HEK293T (cell line): ENCODE results near the gene TOB2.
A peak's percentile ranks its signal among the peaks of the same experiment; 100 is the strongest.

ENCODE experiments used
- CTCF ChIA-PET: fragments of 350-600 bp; formaldehyde crosslinking; extraction: SDS; loops from one replicate; lab custom pipeline; 2021; ENCODE audit warnings: antibody characterized with exemption, inconsistent platforms; lab: Yijun Ruan, JAX
- POLR2A ChIA-PET: fragments of 350-600 bp; formaldehyde crosslinking; extraction: SDS; loops from one replicate; lab custom pipeline; 2020; ENCODE audit warnings: antibody characterized with exemption, inconsistent platforms; lab: Yijun Ruan, JAX
- DNase-seq: peaks from one replicate; pipeline ENCODE4 v3.0.0; 2012; ENCODE audit warnings: mixed read lengths; ENCODE audit errors: extremely low spot score
- ARNT ChIP-seq: fragments of 450-650 bp; IDR thresholded peaks from 2 replicates; pipeline ENCODE4 v1.6.1; 2017; ENCODE audit warnings: mild to moderate bottlenecking
- BHLHE40 ChIP-seq: fragments of 450-650 bp; IDR thresholded peaks from 2 replicates; pipeline ENCODE4 v1.6.1; 2016; ENCODE audit warnings: mild to moderate bottlenecking, moderate library complexity, borderline replicate concordance
- CTBP1 ChIP-seq: fragments of 450-650 bp; IDR thresholded peaks from 2 replicates; pipeline ENCODE4 v1.6.1; 2016; ENCODE audit warnings: borderline replicate concordance
- ELF4 ChIP-seq: fragments of 450-650 bp; IDR thresholded peaks from 2 replicates; pipeline ENCODE4 v1.6.1; 2017; ENCODE audit warnings: antibody characterized with exemption
- FOXA1 ChIP-seq: fragments of 450-650 bp; IDR thresholded peaks from 2 replicates; pipeline ENCODE4 v1.6.1; 2016; ENCODE audit warnings: mild to moderate bottlenecking
- FOXK2 ChIP-seq: fragments of 450-650 bp; IDR thresholded peaks from 2 replicates; pipeline ENCODE4 v1.6.1; 2016; ENCODE audit warnings: mild to moderate bottlenecking
- FOXM1 ChIP-seq: fragments of 450-650 bp; IDR thresholded peaks from 2 replicates; pipeline ENCODE4 v1.6.1; 2017; ENCODE audit warnings: mild to moderate bottlenecking, borderline replicate concordance
- HDGF ChIP-seq: fragments of 450-650 bp; IDR thresholded peaks from 2 replicates; pipeline ENCODE4 v1.6.1; 2017; ENCODE audit warnings: antibody characterized with exemption, borderline replicate concordance
- L3MBTL2 ChIP-seq: fragments of 450-650 bp; conservative IDR thresholded peaks from 2 replicates; pipeline ENCODE4 v1.6.1; 2016; ENCODE audit warnings: mild to moderate bottlenecking
- LEF1 ChIP-seq: fragments of 450-650 bp; IDR thresholded peaks from 2 replicates; pipeline ENCODE4 v1.6.1; 2017; ENCODE audit warnings: mild to moderate bottlenecking, borderline replicate concordance
- NFRKB ChIP-seq: fragments of 450-650 bp; IDR thresholded peaks from 2 replicates; pipeline ENCODE4 v1.6.1; 2016; ENCODE audit warnings: mild to moderate bottlenecking, moderate library complexity
- PKNOX1 ChIP-seq: fragments of 450-650 bp; IDR thresholded peaks from 2 replicates; pipeline ENCODE4 v1.6.1; 2016
- SP1 ChIP-seq: fragments of 450-650 bp; IDR thresholded peaks from 2 replicates; pipeline ENCODE4 v1.6.1; 2017
- SUZ12 ChIP-seq: fragments of 450-650 bp; IDR thresholded peaks from 2 replicates; pipeline ENCODE4 v1.6.1; 2016; ENCODE audit warnings: mild to moderate bottlenecking
- TARDBP ChIP-seq: fragments of 450-650 bp; IDR thresholded peaks from 2 replicates; pipeline ENCODE4 v1.6.1; 2016
- ZNF384 ChIP-seq: fragments of 450-650 bp; IDR thresholded peaks from 2 replicates; pipeline ENCODE4 v1.6.1; 2016

The TOB2 gene

GRCh38 chr22:41431656-41432055 lies 14.9 kb downstream of the TOB2 start:
- no peak for TF ChIP-seq BHLHE40
- no peak for TF ChIP-seq CTBP1
- no peak for TF ChIP-seq NFRKB
- TF ChIP-seq L3MBTL2, result no peak
- no peak for TF ChIP-seq SP1
- no peak for TF ChIP-seq FOXK2
- no peak for TF ChIP-seq HDGF
- no peak for TF ChIP-seq LEF1
- TF ChIP-seq SUZ12, result no peak
- TF ChIP-seq PKNOX1, result no peak
- no peak for TF ChIP-seq ELF4
- TF ChIP-seq ZNF384, result no peak
- no peak for TF ChIP-seq ARNT
- no peak for TF ChIP-seq FOXM1
- TF ChIP-seq TARDBP, result no peak
- ChIA-PET POLR2A (no interaction called here), CTCF (interaction anchor here (0.7 kb wide), 1 partner anchor 112 kb away, joined by 4 read pairs; no protein-coding TSS in a partner anchor)
- DNase-seq, result no peak

GRCh38 chr22:41429951-41430332 lies 16.7 kb downstream of the TOB2 start:
- POLR2A ChIA-PET, result interaction anchor here (1.5 kb wide), 1 partner anchor 12 kb away, joined by 4 read pairs; no protein-coding TSS in a partner anchor
- no peak for DNase-seq
- CTCF ChIA-PET, result no interaction called here
- TF ChIP-seq CTBP1, result no peak
- TF ChIP-seq TARDBP, result no peak
- TF ChIP-seq LEF1, result no peak
- no peak for TF ChIP-seq NFRKB
- no peak for TF ChIP-seq HDGF
- TF ChIP-seq SP1, result no peak
- no peak for TF ChIP-seq L3MBTL2
- TF ChIP-seq FOXK2, result no peak
- no peak for TF ChIP-seq PKNOX1
- no peak for TF ChIP-seq SUZ12
- no peak for TF ChIP-seq ARNT
- TF ChIP-seq FOXM1, result no peak
- TF ChIP-seq ELF4, result no peak
- no peak for TF ChIP-seq FOXA1
- TF ChIP-seq BHLHE40, result no peak
- TF ChIP-seq ZNF384, result no peak

DNA sequence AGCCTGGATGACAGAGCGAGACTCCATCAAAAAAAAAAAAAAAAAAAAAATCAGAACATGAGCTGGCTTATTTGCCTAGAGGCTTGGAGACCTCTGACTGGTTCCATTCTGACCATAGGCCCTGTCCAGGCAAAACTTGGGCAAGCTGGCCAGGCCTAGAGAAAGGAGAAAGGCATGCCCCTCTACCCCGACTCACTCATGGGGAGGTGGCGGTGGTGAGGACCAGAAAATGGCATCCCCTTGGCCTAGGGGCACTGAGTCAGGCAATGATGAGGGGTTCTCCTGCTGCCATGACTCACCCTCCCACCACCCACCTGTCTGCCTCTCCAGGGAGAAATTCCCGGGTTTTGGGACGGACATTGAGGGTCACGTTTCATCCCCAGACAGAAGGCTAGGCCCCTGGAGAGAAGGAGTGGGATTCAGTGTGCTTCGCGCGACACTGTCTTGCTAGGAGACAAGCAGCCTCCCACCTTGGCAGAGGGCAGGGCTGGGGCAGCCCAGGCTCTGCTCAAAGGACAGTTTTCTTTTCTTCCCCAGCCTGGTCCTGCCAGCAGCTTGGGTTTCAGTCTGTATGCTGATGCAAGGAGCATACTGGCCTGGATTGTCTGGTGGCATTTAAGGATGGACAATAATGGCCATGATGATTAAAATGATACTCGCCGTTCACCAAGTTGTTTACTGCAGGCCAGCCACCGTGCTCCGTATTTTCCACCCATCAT lies 17.2 kb downstream of the TOB2 start:
- ChIA-PET CTCF (interaction anchor here (0.5 to 0.7 kb wide), 2 partner anchors 25 to 114 kb away, joined by 4 to 5 read pairs; no protein-coding TSS in a partner anchor), POLR2A (interaction anchor here (1.2 to 1.5 kb wide), 3 partner anchors 13 to 17 kb away, joined by 4 to 7 read pairs (median 5); partner anchors contain the start of gene TOB2)
- TF ChIP-seq FOXK2 (no peak), ZNF384 (0 out of 2 replicates have a peak, but pooled peaks have one; percentile 25), PKNOX1 (no peak)
- no peak for DNase-seq

DNA sequence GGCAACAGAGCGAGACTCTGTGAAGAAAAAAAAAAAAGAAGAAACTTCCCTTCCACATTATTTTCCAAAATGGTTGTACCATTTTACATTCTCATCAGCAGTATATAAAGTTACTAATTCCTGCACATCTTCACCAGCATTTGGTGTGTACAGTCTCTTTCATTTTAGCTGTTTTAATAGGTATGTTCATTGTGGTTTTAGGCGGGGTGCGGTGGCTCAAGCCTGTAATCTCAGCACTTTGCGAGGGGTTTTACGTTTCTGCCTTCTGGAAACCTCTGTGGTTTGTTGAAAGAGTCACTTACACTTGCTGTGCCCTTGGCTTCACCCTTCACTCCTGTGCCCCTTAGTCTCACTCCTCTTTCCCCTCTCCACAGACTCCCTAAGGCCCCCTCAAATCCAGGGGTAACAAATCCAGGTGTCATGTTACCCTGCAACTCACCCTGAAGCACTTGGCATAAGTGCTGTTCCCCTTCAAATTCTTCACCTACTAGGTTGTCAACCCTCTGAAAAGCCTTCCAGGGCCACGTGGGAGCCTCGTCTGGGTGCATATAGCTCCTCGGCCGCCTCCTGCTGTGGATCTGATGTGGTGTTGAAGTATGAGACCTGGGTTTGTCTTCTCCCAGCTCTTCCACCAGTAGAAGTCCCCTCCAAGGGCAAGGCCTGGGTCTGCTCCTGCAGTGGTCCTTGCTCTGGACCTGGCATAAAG lies 20.8 kb downstream of the TOB2 start:
- TF ChIP-seq L3MBTL2 (0 out of 2 replicates have a peak, but pooled peaks have one; percentile 14), PKNOX1 (no peak), FOXM1 (no peak), ARNT (no peak), NFRKB (no peak), BHLHE40 (no peak), ELF4 (no peak)
- no peak for DNase-seq
- CTCF ChIA-PET, result no interaction called here
- POLR2A ChIA-PET, result interaction anchor here (1.1 to 1.7 kb wide), 2 partner anchors 19 to 21 kb away, joined by 8 to 10 read pairs; partner anchors contain the start of gene TOB2

DNA sequence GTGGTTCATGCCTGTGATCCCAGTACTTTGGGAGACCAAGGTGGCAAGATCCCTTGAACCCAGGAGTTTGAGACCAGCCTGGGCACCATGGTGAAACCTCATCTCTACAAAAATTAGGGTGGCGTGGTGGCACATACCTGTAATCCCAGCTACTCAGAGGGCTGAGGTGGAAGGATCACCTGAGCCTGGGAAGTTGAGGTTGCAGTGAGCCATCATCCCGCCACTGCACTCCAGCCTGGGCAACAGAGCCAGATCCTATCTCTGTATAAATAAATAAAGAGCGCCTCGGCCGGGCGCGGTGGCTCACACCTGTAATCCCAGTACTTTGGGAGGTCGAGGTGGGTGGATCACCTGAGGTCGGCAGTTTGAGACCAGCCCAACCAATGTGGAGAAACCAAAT lies 27.9 kb downstream of the TOB2 start:
- no peak for TF ChIP-seq TARDBP

More for the DNA sequence above, 27.9 kb downstream of the TOB2 start:
- DNase-seq, result no peak
- POLR2A ChIA-PET, result interaction anchor here (1.6 to 2.3 kb wide), 3 partner anchors 26 to 29 kb away, joined by 6 to 14 read pairs (median 10); partner anchors contain the start of gene TOB2
- CTCF ChIA-PET, result no interaction called here
